ENCODE data around the gene HOXB2.
A peak's percentile ranks its signal among the peaks of the same experiment; 100 is the strongest.

HOXB2 gene

GRCh38 chr17:48546924-48547807 is 2.3 kb upstream of the HOXB2 start (continued):
- no peak for TF ChIP-seq ZNF549 (tag by site-specific recombination; IDR thresholded peaks at IDR 0.05)
- TF ChIP-seq GLI2 (tag by site-specific recombination; IDR thresholded peaks at IDR 0.05; ENCODE audit: borderline replicate concordance, low read depth): peak; percentile 68; the same call in 1 of the 2 replicates
- no peak for TF ChIP-seq ZNF76 (tag by site-specific recombination; IDR thresholded peaks at IDR 0.05; ENCODE audit: borderline replicate concordance, low read depth)
- TF ChIP-seq ZNF571 (tag by site-specific recombination; IDR thresholded peaks at IDR 0.05): no peak
- peak; percentile 88 for TF ChIP-seq ZBTB8A (tag by site-specific recombination; IDR thresholded peaks at IDR 0.05)
- TF ChIP-seq ZNF776 (tag by site-specific recombination; IDR thresholded peaks at IDR 0.05; ENCODE audit: borderline replicate concordance): no peak
- TF ChIP-seq ZBTB10 (tag by site-specific recombination; IDR thresholded peaks at IDR 0.05): no peak
- TF ChIP-seq ZNF645 (tag by site-specific recombination; IDR thresholded peaks at IDR 0.05): no peak
- no peak for TF ChIP-seq ZNF558 (tag by site-specific recombination; IDR thresholded peaks at IDR 0.05)
- peak; percentile 97 for TF ChIP-seq FEZF1 (tag by site-specific recombination; IDR thresholded peaks at IDR 0.05)
- TF ChIP-seq ZNF830 (tag by site-specific recombination; IDR thresholded peaks at IDR 0.05; ENCODE audit: low read depth): no peak
- peak; percentile 21; the same call in 1 of the 2 replicates for TF ChIP-seq KLF8 (tag by site-specific recombination; IDR thresholded peaks at IDR 0.05)
- no peak for TF ChIP-seq ZNF324 (tag by site-specific recombination; IDR thresholded peaks at IDR 0.05)
- TF ChIP-seq ZEB2 (tag by site-specific recombination; IDR thresholded peaks at IDR 0.05): no peak; the same call in 1 of the 2 replicates
- TF ChIP-seq ZBTB7A (tag by site-specific recombination; IDR thresholded peaks at IDR 0.05; ENCODE audit: low read depth): no peak
- no peak for TF ChIP-seq SP3 (tag by site-specific recombination; IDR thresholded peaks at IDR 0.05)
- peak; percentile 14; the same call in 1 of the 2 replicates for TF ChIP-seq GLIS2 (tag by site-specific recombination; IDR thresholded peaks at IDR 0.05)
- no peak for TF ChIP-seq ZNF140 (tag by site-specific recombination; IDR thresholded peaks at IDR 0.05)
- no peak for TF ChIP-seq ZNF658 (tag by site-specific recombination; IDR thresholded peaks at IDR 0.05)
- no peak for TF ChIP-seq MYNN (tag by site-specific recombination; IDR thresholded peaks at IDR 0.05; ENCODE audit: borderline replicate concordance)
- no peak for TF ChIP-seq ZNF311 (tag by site-specific recombination; IDR thresholded peaks at IDR 0.05; ENCODE audit: borderline replicate concordance)
- peak; percentile 96 for TF ChIP-seq PRDM4 (tag by site-specific recombination; IDR thresholded peaks at IDR 0.05)
- no peak for TF ChIP-seq ZBTB17 (tag by site-specific recombination; IDR thresholded peaks at IDR 0.05)
- no peak for TF ChIP-seq ZNF791 (tag by site-specific recombination; IDR thresholded peaks at IDR 0.05)
- 0 out of 2 replicates have a peak, but pooled peaks have one; percentile 7 for TF ChIP-seq ATF2 (tag by site-specific recombination; IDR thresholded peaks at IDR 0.05; ENCODE audit: low read depth)
- no peak for TF ChIP-seq ZFP3 (tag by site-specific recombination; IDR thresholded peaks at IDR 0.05; ENCODE audit: low read depth)
- TF ChIP-seq ZNF157 (tag by site-specific recombination; IDR thresholded peaks at IDR 0.05): no peak
- no peak; the same call in 1 of the 2 replicates for TF ChIP-seq MZF1 (tag by site-specific recombination; IDR thresholded peaks at IDR 0.05; ENCODE audit: borderline replicate concordance)
